IPS-15b (cell line): ENCODE results near the gene SPTAN1.

Experiments
- H3K27me3 ChIP-seq: one replicate; pipeline ENCODE4 v1.6.1; 2013; ENCODE audit warnings: low read length; ENCODE audit not compliant: control insufficient read depth, insufficient read depth
- H3K36me3 ChIP-seq: one replicate; pipeline ENCODE4 v1.6.1; 2013; ENCODE audit warnings: low read length; ENCODE audit not compliant: control insufficient read depth, insufficient read depth
- H3K4me1 ChIP-seq: one replicate; pipeline ENCODE4 v1.6.1; 2013; ENCODE audit warnings: mild to moderate bottlenecking, low read length; ENCODE audit not compliant: control insufficient read depth, insufficient read depth
- H3K4me3 ChIP-seq: one replicate; pipeline ENCODE4 v1.5.1; 2013; ENCODE audit warnings: low read depth, low read length
- H3K9ac ChIP-seq: one replicate; pipeline ENCODE4 v1.6.1; 2013; ENCODE audit warnings: low read depth, mild to moderate bottlenecking, low read length
- H3K9me3 ChIP-seq: one replicate; pipeline ENCODE4 v1.6.1; 2013; ENCODE audit warnings: mild to moderate bottlenecking, low read length; ENCODE audit not compliant: control insufficient read depth, insufficient read depth

Gene SPTAN1

GRCh38 chr9:128614728-128615127, 62.3 kb downstream of the SPTAN1 start:
- no peak overlapping the region for H3K9ac ChIP-seq
- H3K4me1 ChIP-seq: no peaks in the 10 kb centered on the region
- H3K27me3 ChIP-seq: no peaks in the 10 kb centered on the region
- H3K36me3 ChIP-seq: peaks cover 58% of the 10 kb centered on the region
- H3K9me3 ChIP-seq: no peaks in the 10 kb centered on the region
- H3K4me3 ChIP-seq: no peak overlapping the region

GRCh38 chr9:128615571-128615970, 63.2 kb downstream of the SPTAN1 start:
- Histone ChIP-seq H3K27me3 (no peaks in the 10 kb centered on the region), H3K4me1 (no peaks in the 10 kb centered on the region), H3K4me3 (no peak overlapping the region), H3K9me3 (no peaks in the 10 kb centered on the region), H3K9ac (no peak overlapping the region), H3K36me3 (peaks cover 62% of the 10 kb centered on the region)

GRCh38 chr9:128617943-128618342, 65.6 kb downstream of the SPTAN1 start:
- Histone ChIP-seq H3K9ac (no peak overlapping the region), H3K4me1 (no peaks in the 10 kb centered on the region), H3K36me3 (peaks cover 60% of the 10 kb centered on the region), H3K9me3 (no peaks in the 10 kb centered on the region), H3K4me3 (no peak overlapping the region), H3K27me3 (no peaks in the 10 kb centered on the region)

- no peaks in the 10 kb centered on the region for H3K4me1 ChIP-seq
- no peak overlapping the region for H3K9ac ChIP-seq
- no peak overlapping the region for H3K4me3 ChIP-seq
- H3K27me3 ChIP-seq: no peaks in the 10 kb centered on the region
- no peaks in the 10 kb centered on the region for H3K9me3 ChIP-seq
- peaks cover 52% of the 10 kb centered on the region for H3K36me3 ChIP-seq
Measured at GRCh38 chr9:128619127-128619526, 66.7 kb downstream of the SPTAN1 start.

- H3K4me3 ChIP-seq: no peak overlapping the region
- peaks cover 54% of the 10 kb centered on the region for H3K36me3 ChIP-seq
- H3K9me3 ChIP-seq: no peaks in the 10 kb centered on the region
- no peaks in the 10 kb centered on the region for H3K27me3 ChIP-seq
- H3K9ac ChIP-seq: no peak overlapping the region
- no peaks in the 10 kb centered on the region for H3K4me1 ChIP-seq
Measured at GRCh38 chr9:128619779-128620178, 67.4 kb downstream of the SPTAN1 start.

- no peaks in the 10 kb centered on the region for H3K9me3 ChIP-seq
- H3K4me3 ChIP-seq: no peak overlapping the region
- no peaks in the 10 kb centered on the region for H3K4me1 ChIP-seq
- no peaks in the 10 kb centered on the region for H3K27me3 ChIP-seq
- peaks cover 62% of the 10 kb centered on the region for H3K36me3 ChIP-seq
- H3K9ac ChIP-seq: no peak overlapping the region
Measured at GRCh38 chr9:128621730-128622455, 69.5 kb downstream of the SPTAN1 start.

GRCh38 chr9:128624566-128624965, 72.2 kb downstream of the SPTAN1 start:
- H3K9me3 ChIP-seq: no peaks in the 10 kb centered on the region
- H3K36me3 ChIP-seq: peaks cover 60% of the 10 kb centered on the region
- no peak overlapping the region for H3K9ac ChIP-seq
- no peaks in the 10 kb centered on the region for H3K4me1 ChIP-seq
- H3K27me3 ChIP-seq: no peaks in the 10 kb centered on the region
- no peak overlapping the region for H3K4me3 ChIP-seq

- no peak overlapping the region for H3K4me3 ChIP-seq
- H3K9ac ChIP-seq: no peak overlapping the region
- peaks cover 60% of the 10 kb centered on the region for H3K36me3 ChIP-seq
- no peaks in the 10 kb centered on the region for H3K9me3 ChIP-seq
- no peaks in the 10 kb centered on the region for H3K4me1 ChIP-seq
- H3K27me3 ChIP-seq: no peaks in the 10 kb centered on the region
Measured at GRCh38 chr9:128625391-128626146, 73.2 kb downstream of the SPTAN1 start.

- H3K9me3 ChIP-seq: no peaks in the 10 kb centered on the region
- H3K9ac ChIP-seq: no peak overlapping the region
- H3K4me1 ChIP-seq: no peaks in the 10 kb centered on the region
- no peak overlapping the region for H3K4me3 ChIP-seq
- H3K27me3 ChIP-seq: no peaks in the 10 kb centered on the region
- peaks cover 54% of the 10 kb centered on the region for H3K36me3 ChIP-seq
Measured at GRCh38 chr9:128626181-128626580, 73.8 kb downstream of the SPTAN1 start.

GRCh38 chr9:128627127-128627715, 74.8 kb downstream of the SPTAN1 start:
- Histone ChIP-seq H3K9ac (no peak overlapping the region), H3K4me1 (no peaks in the 10 kb centered on the region), H3K36me3 (peaks cover 54% of the 10 kb centered on the region), H3K9me3 (no peaks in the 10 kb centered on the region), H3K27me3 (no peaks in the 10 kb centered on the region), H3K4me3 (no peak overlapping the region)

GRCh38 chr9:128627906-128628305, 75.5 kb downstream of the SPTAN1 start:
- Histone ChIP-seq H3K27me3 (no peaks in the 10 kb centered on the region), H3K9ac (no peak overlapping the region), H3K4me3 (no peak overlapping the region), H3K36me3 (peaks cover 61% of the 10 kb centered on the region), H3K9me3 (no peaks in the 10 kb centered on the region), H3K4me1 (no peaks in the 10 kb centered on the region)
